ENCODE results near the gene ARRB1.
"Not testable (repeated sequence)": the region's sequence is repeated elsewhere in the genome, so short reads cannot be mapped to it uniquely, and the experiment has no call there.

ARRB1 gene

GRCh38 chr11:75306529-75306928 is 44.9 kb downstream of the ARRB1 start:
- H3K27me3 ChIP-seq (ENCODE audit: control insufficient read depth, insufficient read depth, low read length) = no peaks in the 10 kb centered on the region
- no peak overlapping the region; the same call in 1 of the 2 replicates for H3K9ac ChIP-seq (ENCODE audit: low read depth, low read length)
- H3K4me1 ChIP-seq (ENCODE audit: control insufficient read depth, insufficient read depth, low read length) = peaks cover 9% of the 10 kb centered on the region; the same call in 1 of the 2 replicates

GRCh38 chr11:75305993-75306392 is 45.5 kb downstream of the ARRB1 start:
- Histone ChIP-seq H3K27ac (ENCODE audit: low read depth, low read length) (no peak overlapping the region), H3K9ac (ENCODE audit: low read depth, low read length) (no peak overlapping the region; the same call in 1 of the 2 replicates), H3K9me3 (ENCODE audit: control insufficient read depth, insufficient read depth, low read length) (no peaks in the 10 kb centered on the region), H3K36me3 (ENCODE audit: control insufficient read depth, insufficient read depth, low read length) (no peaks in the 10 kb centered on the region), H3K4me3 (ENCODE audit: low read depth, low read length) (no peak overlapping the region), H3K4me1 (ENCODE audit: control insufficient read depth, insufficient read depth, low read length) (peaks cover 9% of the 10 kb centered on the region; the same call in 1 of the 2 replicates), H3K27me3 (ENCODE audit: control insufficient read depth, insufficient read depth, low read length) (no peaks in the 10 kb centered on the region)

More at GRCh38 chr11:75306529-75306928, 44.9 kb downstream of the ARRB1 start:
- Histone ChIP-seq H3K9me3 (ENCODE audit: control insufficient read depth, insufficient read depth, low read length) (no peaks in the 10 kb centered on the region), H3K36me3 (ENCODE audit: control insufficient read depth, insufficient read depth, low read length) (no peaks in the 10 kb centered on the region), H3K4me3 (ENCODE audit: low read depth, low read length) (no peak overlapping the region), H3K27ac (ENCODE audit: low read depth, low read length) (no peak overlapping the region)

GRCh38 chr11:75305452-75305851 is 46.0 kb downstream of the ARRB1 start:
- Histone ChIP-seq H3K36me3 (ENCODE audit: control insufficient read depth, insufficient read depth, low read length) (no peaks in the 10 kb centered on the region), H3K27ac (ENCODE audit: low read depth, low read length) (no peak overlapping the region), H3K4me1 (ENCODE audit: control insufficient read depth, insufficient read depth, low read length) (peaks cover 9% of the 10 kb centered on the region; the same call in 1 of the 2 replicates), H3K9ac (ENCODE audit: low read depth, low read length) (no peak overlapping the region), H3K4me3 (ENCODE audit: low read depth, low read length) (no peak overlapping the region), H3K9me3 (ENCODE audit: control insufficient read depth, insufficient read depth, low read length) (no peaks in the 10 kb centered on the region), H3K27me3 (ENCODE audit: control insufficient read depth, insufficient read depth, low read length) (no peaks in the 10 kb centered on the region)

- H3K36me3 ChIP-seq (ENCODE audit: control insufficient read depth, insufficient read depth, low read length); H3K4me3 ChIP-seq (ENCODE audit: low read depth, low read length); H3K9ac ChIP-seq (ENCODE audit: low read depth, low read length): not testable (repeated sequence)
Observed at GRCh38 chr11:75304941-75305340, 46.5 kb downstream of the ARRB1 start.

GRCh38 chr11:75303544-75304224 is 47.8 kb downstream of the ARRB1 start:
- H3K36me3 ChIP-seq (ENCODE audit: control insufficient read depth, insufficient read depth, low read length) = no peaks in the 10 kb centered on the region
- H3K4me3 ChIP-seq (ENCODE audit: low read depth, low read length) = no peak overlapping the region
- no peaks in the 10 kb centered on the region for H3K9me3 ChIP-seq (ENCODE audit: control insufficient read depth, insufficient read depth, low read length)
- H3K9ac ChIP-seq (ENCODE audit: low read depth, low read length) = no peak overlapping the region
- H3K27ac ChIP-seq (ENCODE audit: low read depth, low read length) = no peak overlapping the region
- H3K4me1 ChIP-seq (ENCODE audit: control insufficient read depth, insufficient read depth, low read length) = peaks cover 9% of the 10 kb centered on the region; the same call in 1 of the 2 replicates
- no peaks in the 10 kb centered on the region for H3K27me3 ChIP-seq (ENCODE audit: control insufficient read depth, insufficient read depth, low read length)

More at GRCh38 chr11:75304941-75305340, 46.5 kb downstream of the ARRB1 start:
- H3K4me1 ChIP-seq (ENCODE audit: control insufficient read depth, insufficient read depth, low read length); H3K27ac ChIP-seq (ENCODE audit: low read depth, low read length); H3K27me3 ChIP-seq (ENCODE audit: control insufficient read depth, insufficient read depth, low read length); H3K9me3 ChIP-seq (ENCODE audit: control insufficient read depth, insufficient read depth, low read length): not testable (repeated sequence)

GRCh38 chr11:75302371-75302770 is 49.1 kb downstream of the ARRB1 start:
- Histone ChIP-seq H3K9ac (ENCODE audit: low read depth, low read length) (no peak overlapping the region), H3K9me3 (ENCODE audit: control insufficient read depth, insufficient read depth, low read length) (no peaks in the 10 kb centered on the region), H3K4me3 (ENCODE audit: low read depth, low read length) (no peak overlapping the region), H3K36me3 (ENCODE audit: control insufficient read depth, insufficient read depth, low read length) (no peaks in the 10 kb centered on the region), H3K4me1 (ENCODE audit: control insufficient read depth, insufficient read depth, low read length) (peaks cover 9% of the 10 kb centered on the region; the same call in 1 of the 2 replicates), H3K27ac (ENCODE audit: low read depth, low read length) (no peak overlapping the region), H3K27me3 (ENCODE audit: control insufficient read depth, insufficient read depth, low read length) (no peaks in the 10 kb centered on the region)

- Histone ChIP-seq H3K27ac (ENCODE audit: low read depth, low read length) (no peak overlapping the region), H3K4me3 (ENCODE audit: low read depth, low read length) (no peak overlapping the region), H3K36me3 (ENCODE audit: control insufficient read depth, insufficient read depth, low read length) (no peaks in the 10 kb centered on the region), H3K9ac (ENCODE audit: low read depth, low read length) (no peak overlapping the region), H3K9me3 (ENCODE audit: control insufficient read depth, insufficient read depth, low read length) (no peaks in the 10 kb centered on the region), H3K27me3 (ENCODE audit: control insufficient read depth, insufficient read depth, low read length) (no peaks in the 10 kb centered on the region), H3K4me1 (ENCODE audit: control insufficient read depth, insufficient read depth, low read length) (peaks cover 9% of the 10 kb centered on the region; the same call in 1 of the 2 replicates)
Observed at GRCh38 chr11:75301601-75302345, 49.7 kb downstream of the ARRB1 start.

GRCh38 chr11:75301131-75301530 is 50.3 kb downstream of the ARRB1 start:
- no peak overlapping the region for H3K9ac ChIP-seq (ENCODE audit: low read depth, low read length)
- H3K4me3 ChIP-seq (ENCODE audit: low read depth, low read length) = no peak overlapping the region
- peaks cover 9% of the 10 kb centered on the region; the same call in 1 of the 2 replicates for H3K4me1 ChIP-seq (ENCODE audit: control insufficient read depth, insufficient read depth, low read length)
- H3K36me3 ChIP-seq (ENCODE audit: control insufficient read depth, insufficient read depth, low read length) = no peaks in the 10 kb centered on the region
- H3K9me3 ChIP-seq (ENCODE audit: control insufficient read depth, insufficient read depth, low read length) = no peaks in the 10 kb centered on the region
- H3K27ac ChIP-seq (ENCODE audit: low read depth, low read length) = no peak overlapping the region
- H3K27me3 ChIP-seq (ENCODE audit: control insufficient read depth, insufficient read depth, low read length) = no peaks in the 10 kb centered on the region

- Histone ChIP-seq H3K4me3 (ENCODE audit: low read depth, low read length) (no peak overlapping the region), H3K9me3 (ENCODE audit: control insufficient read depth, insufficient read depth, low read length) (no peaks in the 10 kb centered on the region), H3K27ac (ENCODE audit: low read depth, low read length) (no peak overlapping the region), H3K4me1 (ENCODE audit: control insufficient read depth, insufficient read depth, low read length) (peaks cover 8% of the 10 kb centered on the region; the same call in 1 of the 2 replicates), H3K36me3 (ENCODE audit: control insufficient read depth, insufficient read depth, low read length) (no peaks in the 10 kb centered on the region), H3K27me3 (ENCODE audit: control insufficient read depth, insufficient read depth, low read length) (no peaks in the 10 kb centered on the region), H3K9ac (ENCODE audit: low read depth, low read length) (no peak overlapping the region)
Observed at GRCh38 chr11:75298976-75299260, 52.5 kb downstream of the ARRB1 start.

GRCh38 chr11:75298191-75298975 is 53.1 kb downstream of the ARRB1 start:
- Histone ChIP-seq H3K27me3 (ENCODE audit: control insufficient read depth, insufficient read depth, low read length) (no peaks in the 10 kb centered on the region), H3K4me1 (ENCODE audit: control insufficient read depth, insufficient read depth, low read length) (peaks cover 3% of the 10 kb centered on the region; the same call in 1 of the 2 replicates), H3K9me3 (ENCODE audit: control insufficient read depth, insufficient read depth, low read length) (no peaks in the 10 kb centered on the region), H3K9ac (ENCODE audit: low read depth, low read length) (no peak overlapping the region), H3K4me3 (ENCODE audit: low read depth, low read length) (no peak overlapping the region), H3K36me3 (ENCODE audit: control insufficient read depth, insufficient read depth, low read length) (no peaks in the 10 kb centered on the region), H3K27ac (ENCODE audit: low read depth, low read length) (no peak overlapping the region)

Data from HUES48 (cell line).